Smooth muscle cell of the brain vasculature (primary cell): ENCODE results near the gene HCRT.
"Not testable (repeated sequence)": the region's sequence is repeated elsewhere in the genome, so short reads cannot be mapped to it uniquely, and the experiment has no call there.

Experiments
- DNase-seq: peaks from one replicate; pipeline ENCODE4 v3.0.0-alpha.2; 2012; ENCODE audit warnings: low read depth, low spot score

The HCRT gene

GRCh38 chr17:42184713-42185620 is at the start of gene HCRT:
HCRT (minus strand) TSS chr17:42185452; CDS start chr17:42185365, 87 bp downstream.
- DNase-seq, result no peak

GRCh38 chr17:42233994-42234393 is 48.7 kb upstream of the HCRT start:
- DNase-seq, result no peak

GRCh38 chr17:42233156-42233555 is 47.9 kb upstream of the HCRT start:
- no peak for DNase-seq

- DNase-seq, result no peak
Measured at GRCh38 chr17:42230225-42230624, 45.0 kb upstream of the HCRT start.

GRCh38 chr17:42227849-42228700 is 42.8 kb upstream of the HCRT start:
- no peak for DNase-seq

GRCh38 chr17:42225646-42226045 is 40.4 kb upstream of the HCRT start:
- DNase-seq, result no peak

GRCh38 chr17:42224651-42225050 is 39.4 kb upstream of the HCRT start:
- no peak for DNase-seq

GRCh38 chr17:42221886-42222745 is 36.9 kb upstream of the HCRT start:
- DNase-seq, result no peak

GRCh38 chr17:42219280-42219679 is 34.0 kb upstream of the HCRT start:
- not testable (repeated sequence) for DNase-seq

GRCh38 chr17:42214156-42214555 is 28.9 kb upstream of the HCRT start:
- DNase-seq, result no peak

GRCh38 chr17:42212382-42212781 is 27.1 kb upstream of the HCRT start:
- no peak for DNase-seq

- not testable (repeated sequence) for DNase-seq
Measured at GRCh38 chr17:42211921-42212341, 26.7 kb upstream of the HCRT start.

- DNase-seq, result no peak
Measured at GRCh38 chr17:42210046-42210445, 24.8 kb upstream of the HCRT start.

GRCh38 chr17:42206153-42206612 is 20.9 kb upstream of the HCRT start:
- not testable (repeated sequence) for DNase-seq

GRCh38 chr17:42203354-42203753 is 18.1 kb upstream of the HCRT start:
- no peak for DNase-seq

GRCh38 chr17:42202696-42203095 is 17.4 kb upstream of the HCRT start:
- no peak for DNase-seq

GRCh38 chr17:42202159-42202558 is 16.9 kb upstream of the HCRT start:
- DNase-seq, result no peak

- no peak for DNase-seq
Measured at GRCh38 chr17:42201458-42201772, 16.2 kb upstream of the HCRT start.

- DNase-seq, result no peak
Measured at GRCh38 chr17:42200706-42201457, 15.6 kb upstream of the HCRT start.

GRCh38 chr17:42199416-42200011 is 14.3 kb upstream of the HCRT start:
- DNase-seq, result no peak
